SU-DHL-6 (cell line): Measurements from ENCODE around the gene IGFLR1.

Experiments
- H2AFZ ChIP-seq: fragments of 200-600 bp; sonication (generic); 2 replicates; pipeline ENCODE4 v1.6.1; 2014; ENCODE audit warnings: low read depth, mild to moderate bottlenecking, moderate library complexity, mixed read lengths, antibody characterized with exemption, low read length; ENCODE audit not compliant: severe bottlenecking
- H3F3A ChIP-seq: fragments of 200-600 bp; shearing (Covaris generic); 2 replicates; pipeline ENCODE4 v1.6.0; 2016; ENCODE audit warnings: antibody characterized with exemption, mild to moderate bottlenecking; ENCODE audit not compliant: insufficient read depth
- H3K27ac ChIP-seq: fragments of 200-600 bp; sonication (generic); 2 replicates; pipeline ENCODE4 v1.5.1; 2016; ENCODE audit warnings: low read depth, mild to moderate bottlenecking, low read length, moderate library complexity, mixed read lengths
- H3K27me3 ChIP-seq: fragments of 200-600 bp; sonication (generic), shearing (Covaris generic); 2 replicates; pipeline ENCODE4 v1.6.0; 2014; ENCODE audit warnings: mild to moderate bottlenecking, low read length
- H3K36me3 ChIP-seq: fragments of 200-600 bp; sonication (generic); 2 replicates; pipeline ENCODE4 v1.6.1; 2014; ENCODE audit warnings: mild to moderate bottlenecking, low read length, mixed read lengths
- H3K4me2 ChIP-seq: fragments of 300-600, 200-600 bp; shearing (Covaris generic), sonication (generic); 2 replicates; pipeline ENCODE4 v1.6.0; 2014; ENCODE audit warnings: low read length, low read depth, mild to moderate bottlenecking; ENCODE audit not compliant: poor library complexity, severe bottlenecking
- H3K4me3 ChIP-seq: fragments of 200-600 bp; sonication (generic); 2 replicates; pipeline ENCODE4 v1.5.1; 2014; ENCODE audit warnings: antibody characterized with exemption, low read length, mild to moderate bottlenecking, mixed read lengths; ENCODE audit not compliant: insufficient read depth, poor library complexity, severe bottlenecking
- H3K79me2 ChIP-seq: fragments of 200-600 bp; sonication (generic); 2 replicates; pipeline ENCODE4 v1.6.1; 2014; ENCODE audit warnings: mild to moderate bottlenecking, low read length, moderate library complexity; ENCODE audit not compliant: insufficient read depth
- H3K9ac ChIP-seq: fragments of 200-600 bp; sonication (generic); 2 replicates; pipeline ENCODE4 v1.7.0; 2014; ENCODE audit warnings: mild to moderate bottlenecking, low read length
- H3K9me2 ChIP-seq: fragments of 200-600 bp; sonication (generic); replicated peaks from 2 replicates; pipeline ENCODE4 v1.6.1; 2014; ENCODE audit warnings: low read length; ENCODE audit not compliant: insufficient read depth
- H3K9me3 ChIP-seq: fragments of 200-600 bp; sonication (generic); 2 replicates; pipeline ENCODE4 v1.6.1; 2014; ENCODE audit warnings: low read length, mixed read lengths; ENCODE audit not compliant: insufficient read depth
- H4K20me1 ChIP-seq: fragments of 200-600 bp; sonication (generic); 2 replicates; pipeline ENCODE4 v1.6.1; 2014; ENCODE audit warnings: low read depth, mild to moderate bottlenecking, antibody characterized with exemption, low read length, moderate library complexity, mixed read lengths
- CTCF ChIP-seq: fragments of 200-600 bp; sonication (generic); IDR thresholded peaks from one replicate; pipeline ENCODE4 v1.5.1; 2017; ENCODE audit warnings: antibody characterized with exemption, mild to moderate bottlenecking, low read length, moderate library complexity; ENCODE audit not compliant: insufficient read depth, poor library complexity, severe bottlenecking
- EZH2phosphoT487 ChIP-seq: fragments of 200-600 bp; sonication (generic), shearing (Covaris generic); conservative IDR thresholded peaks from 2 replicates; pipeline ENCODE4 v1.6.1; 2018; ENCODE audit warnings: mild to moderate bottlenecking, antibody characterized with exemption, low read length, moderate library complexity, mixed read lengths

The IGFLR1 gene

GRCh38 chr19:35732540-35733179 lies 9.6 kb downstream of the IGFLR1 start:
- H3K27ac ChIP-seq: no peak overlapping the region
- H3K79me2 ChIP-seq: no peaks in the 10 kb centered on the region
- no peak overlapping the region for H3K9ac ChIP-seq
- no peak for TF ChIP-seq CTCF
- no peak for TF ChIP-seq EZH2phosphoT487
- H3K4me3 ChIP-seq: no peak overlapping the region
- no peak overlapping the region for H3K4me2 ChIP-seq
- H3K9me3 ChIP-seq: no peaks in the 10 kb centered on the region
- no peaks in the 10 kb centered on the region for H3K9me2 ChIP-seq
- H3K27me3 ChIP-seq: no peaks in the 10 kb centered on the region
- no peaks in the 10 kb centered on the region for H3F3A ChIP-seq
- H2AFZ ChIP-seq: no peak overlapping the region
- H4K20me1 ChIP-seq: no peaks in the 10 kb centered on the region
- H3K36me3 ChIP-seq: no peaks in the 10 kb centered on the region

GRCh38 chr19:35731779-35732405 lies 10.4 kb downstream of the IGFLR1 start:
- no peaks in the 10 kb centered on the region for H3K27me3 ChIP-seq
- no peak overlapping the region for H3K4me3 ChIP-seq
- H3K79me2 ChIP-seq: no peaks in the 10 kb centered on the region
- no peaks in the 10 kb centered on the region for H3K36me3 ChIP-seq
- no peak overlapping the region for H3K27ac ChIP-seq
- H3K9me3 ChIP-seq: no peaks in the 10 kb centered on the region
- H4K20me1 ChIP-seq: no peaks in the 10 kb centered on the region
- H3K4me2 ChIP-seq: no peak overlapping the region
- H3K9ac ChIP-seq: no peak overlapping the region
- H3K9me2 ChIP-seq: no peaks in the 10 kb centered on the region
- H2AFZ ChIP-seq: no peak overlapping the region
- no peaks in the 10 kb centered on the region for H3F3A ChIP-seq
- TF ChIP-seq CTCF (no peak), EZH2phosphoT487 (no peak)

- Histone ChIP-seq H3K36me3 (no peaks in the 10 kb centered on the region), H3K79me2 (no peaks in the 10 kb centered on the region), H3K27ac (no peak overlapping the region), H3K27me3 (no peaks in the 10 kb centered on the region), H3F3A (no peaks in the 10 kb centered on the region), H3K9me3 (no peaks in the 10 kb centered on the region), H4K20me1 (no peaks in the 10 kb centered on the region), H3K4me3 (no peak overlapping the region), H3K4me2 (no peak overlapping the region), H3K9ac (no peak overlapping the region), H3K9me2 (no peaks in the 10 kb centered on the region), H2AFZ (no peak overlapping the region)
- no peak for TF ChIP-seq EZH2phosphoT487
- TF ChIP-seq CTCF: no peak
These were observed 10.9 kb downstream of the IGFLR1 start for GRCh38 chr19:35731353-35731752.
